GM12892 (cell line): ENCODE data around the gene MAP2K5.

Source experiments
- POLR2A ChIP-seq: IDR thresholded peaks from 2 replicates; pipeline ENCODE4 v1.6.1; 2011; ENCODE audit warnings: low read depth, low read length, control low read depth
- POLR2AphosphoS5 ChIP-seq: IDR thresholded peaks from 2 replicates; pipeline ENCODE4 v1.6.1; 2011; ENCODE audit warnings: low read depth, low read length, control low read depth

DNA sequence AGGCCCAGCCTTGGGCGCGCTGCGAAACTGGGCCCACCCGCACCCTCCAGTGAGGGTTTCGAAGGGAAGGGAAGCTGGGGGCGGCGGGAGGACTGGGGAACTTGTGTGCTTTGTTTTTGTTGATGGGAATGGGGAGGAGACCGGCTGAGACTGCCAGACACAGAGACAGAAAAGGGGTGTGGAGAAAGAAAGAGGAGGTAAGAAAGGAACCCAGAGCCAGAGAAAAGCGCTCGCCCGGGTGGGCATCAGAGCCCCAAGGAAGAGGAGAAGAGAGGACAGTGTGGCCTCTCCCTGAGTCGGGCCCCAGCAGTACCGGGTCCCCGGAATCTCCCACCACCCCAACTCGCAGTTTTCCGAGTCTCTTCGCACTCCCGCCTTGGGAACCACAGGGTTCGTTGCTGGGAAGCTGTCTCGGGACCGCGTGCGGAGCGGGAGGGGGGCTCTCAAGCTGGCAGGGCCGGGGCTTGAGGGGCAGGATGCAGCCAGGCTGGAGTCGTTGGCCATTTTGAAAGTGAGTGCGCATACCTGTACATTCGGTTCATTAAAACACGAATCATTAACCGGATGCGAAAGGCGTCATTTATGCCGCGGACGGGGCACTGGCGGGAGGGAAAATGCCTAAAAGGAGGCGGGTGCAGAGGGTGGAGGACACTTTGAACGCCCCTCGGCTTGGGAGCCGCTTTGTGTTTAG lies 285.9 kb downstream of the MAP2K5 start:
- TF ChIP-seq POLR2A = no peak
- TF ChIP-seq POLR2AphosphoS5 = no peak
